GM15510 (cell line): ENCODE data around the gene WNT7B.

Experiments used
- POLR2A ChIP-seq: IDR thresholded peaks from 3 replicates; pipeline ENCODE4 v1.6.1; 2011; ENCODE audit warnings: borderline replicate concordance; ENCODE audit not compliant: insufficient read length; ENCODE audit errors: extremely low read depth

WNT7B gene

GRCh38 chr22:45872659-45873263 is 104.2 kb downstream of the WNT7B start:
- no peak for TF ChIP-seq POLR2A

- TF ChIP-seq POLR2A: no peak
These were observed 105.2 kb downstream of the WNT7B start for GRCh38 chr22:45871721-45872120.
